GM13976 (cell line): Measurements from ENCODE around the gene CLEC17A.

Experiments used
- DNase-seq: peaks from one replicate; pipeline ENCODE4 v3.0.0; 2012; ENCODE audit warnings: low spot score
- CTCF ChIP-seq: IDR thresholded peaks from 2 replicates; pipeline ENCODE4 v1.5.1; 2012; ENCODE audit warnings: borderline replicate concordance, mild to moderate bottlenecking; ENCODE audit not compliant: insufficient read depth; ENCODE audit errors: extremely low read depth, missing control alignments, control extremely low read depth
- in situ Hi-C: fragments of 300-500 bp; cut with MboI; formaldehyde crosslinking; loops from one replicate; pipeline ENCODE4 v1.12.0; 2022; ENCODE audit warnings: low sequenced_read_pairs, mixed read lengths, inconsistent platforms; ENCODE audit not compliant: unreplicated experiment

The CLEC17A gene

DNA sequence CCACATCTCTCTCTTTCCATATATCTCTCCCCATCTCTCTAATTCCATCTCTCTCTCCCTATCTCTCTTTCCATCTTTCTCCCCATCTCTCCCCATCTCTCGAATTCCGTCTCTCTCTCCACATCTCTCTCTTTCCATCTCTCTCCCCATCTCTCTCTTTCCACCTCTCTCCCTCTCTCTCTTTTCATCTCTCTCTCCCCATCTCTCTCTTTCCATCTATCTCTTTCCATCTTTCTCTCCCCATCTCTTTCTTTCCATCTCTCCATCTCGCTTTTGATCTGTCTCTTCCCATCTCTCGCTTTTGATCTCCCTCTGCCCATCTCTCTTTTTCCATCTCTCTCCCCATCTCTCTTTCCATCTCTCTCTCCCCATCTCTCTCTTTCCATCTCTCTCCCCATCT lies 66.1 kb downstream of the CLEC17A start:
- no peak for TF ChIP-seq CTCF
- in situ Hi-C loops: no loop called here
- DNase-seq: no peak

DNA sequence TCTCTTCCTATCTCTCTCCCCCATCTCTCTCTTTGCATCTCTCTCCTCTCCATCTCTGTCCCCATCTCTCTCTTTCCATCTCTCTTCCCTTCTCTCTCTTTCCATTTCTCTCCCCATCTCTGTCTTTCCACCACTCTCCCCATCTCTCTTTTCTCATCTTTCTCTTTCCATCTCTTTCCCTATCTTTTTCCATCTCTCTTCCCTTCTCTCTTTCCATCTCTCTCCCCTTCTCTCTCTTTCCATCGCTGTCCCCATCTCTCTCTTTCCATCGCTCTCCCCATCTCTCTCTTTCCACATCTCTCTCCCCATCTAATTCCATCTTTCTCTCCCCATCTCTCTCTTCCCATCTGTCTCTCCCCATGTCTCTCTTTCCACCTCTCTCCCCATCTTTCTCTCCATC lies 67.3 kb downstream of the CLEC17A start:
- no peak for TF ChIP-seq CTCF
- in situ Hi-C loops: no loop called here

GRCh38 chr19:14654786-14655560 lies 72.1 kb downstream of the CLEC17A start:
- in situ Hi-C loops: no loop called here
- DNase-seq: no peak
- no peak for TF ChIP-seq CTCF

More for the DNA sequence above, 67.3 kb downstream of the CLEC17A start:
- no peak for DNase-seq

- DNase-seq: no peak
- in situ Hi-C loops: no loop called here
- TF ChIP-seq CTCF: no peak
Measured at GRCh38 chr19:14655726-14656125, 72.8 kb downstream of the CLEC17A start.

DNA sequence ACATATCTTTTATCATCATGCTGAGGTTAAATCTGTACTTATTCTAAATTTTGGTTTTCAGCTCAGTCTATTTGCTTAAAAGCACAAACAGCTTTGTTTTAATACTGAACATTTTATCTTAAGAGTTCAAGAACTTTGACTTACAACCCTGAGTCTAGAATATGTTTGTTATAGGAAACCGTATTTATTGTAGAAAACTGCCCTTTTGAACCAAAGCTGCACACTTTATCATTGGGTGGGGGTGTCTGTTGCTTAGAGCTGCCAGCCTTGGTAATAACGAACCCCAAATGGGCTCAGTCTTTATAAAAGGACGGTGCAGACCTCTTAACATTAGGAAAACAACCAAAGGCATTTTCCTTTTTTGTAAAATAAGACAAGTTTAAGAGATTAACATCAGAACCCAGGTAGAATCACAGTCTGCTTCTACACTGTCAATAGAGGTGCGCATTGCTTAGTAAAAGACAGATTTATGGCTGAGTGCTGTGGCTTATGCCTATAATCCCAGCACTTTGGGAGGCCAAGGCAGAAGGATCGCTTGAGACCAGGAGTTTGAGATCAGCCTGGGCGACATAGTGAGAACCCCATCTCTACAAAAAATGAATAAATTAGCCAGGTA lies 77.1 kb downstream of the CLEC17A start:
- DNase-seq: no peak
- no peak for TF ChIP-seq CTCF
- in situ Hi-C loops: no loop called here

- in situ Hi-C loops: no loop called here
- TF ChIP-seq CTCF: no peak
- no peak for DNase-seq
Measured at GRCh38 chr19:14661372-14661924, 78.6 kb downstream of the CLEC17A start.
